ENCODE measurements around the gene CLIC1. TPM values are rescaled to one million over a fixed set of nuclear protein-coding genes. Genes with fewer than 3 reads are reported as not detected.
A peak's percentile ranks its signal among the peaks of the same experiment; 100 is the strongest.

Gene CLIC1
- total RNA-seq, 1 donor, result 701 TPM

DNA sequence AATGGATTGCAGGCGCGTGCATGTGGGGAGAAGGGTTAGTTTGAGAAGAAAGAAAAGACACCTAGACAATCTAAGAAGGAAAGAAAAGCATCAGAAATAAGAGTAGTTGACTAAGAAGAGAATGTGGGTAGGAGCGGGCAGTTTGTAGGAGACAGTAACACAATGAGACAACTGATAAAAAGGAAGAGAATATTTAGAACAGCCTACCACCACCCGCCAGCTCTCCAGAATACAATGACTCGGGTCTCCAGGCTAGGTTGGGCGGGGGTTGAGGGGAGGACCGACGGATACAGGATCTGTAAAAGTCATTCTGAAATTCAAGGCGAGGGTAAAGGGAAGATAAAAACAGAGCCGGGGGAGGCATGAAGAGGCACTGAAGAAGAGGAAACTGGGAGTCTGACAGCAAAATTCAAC, 33.9 kb downstream of the CLIC1 start:
- TF ChIP-seq, protein P1, sequence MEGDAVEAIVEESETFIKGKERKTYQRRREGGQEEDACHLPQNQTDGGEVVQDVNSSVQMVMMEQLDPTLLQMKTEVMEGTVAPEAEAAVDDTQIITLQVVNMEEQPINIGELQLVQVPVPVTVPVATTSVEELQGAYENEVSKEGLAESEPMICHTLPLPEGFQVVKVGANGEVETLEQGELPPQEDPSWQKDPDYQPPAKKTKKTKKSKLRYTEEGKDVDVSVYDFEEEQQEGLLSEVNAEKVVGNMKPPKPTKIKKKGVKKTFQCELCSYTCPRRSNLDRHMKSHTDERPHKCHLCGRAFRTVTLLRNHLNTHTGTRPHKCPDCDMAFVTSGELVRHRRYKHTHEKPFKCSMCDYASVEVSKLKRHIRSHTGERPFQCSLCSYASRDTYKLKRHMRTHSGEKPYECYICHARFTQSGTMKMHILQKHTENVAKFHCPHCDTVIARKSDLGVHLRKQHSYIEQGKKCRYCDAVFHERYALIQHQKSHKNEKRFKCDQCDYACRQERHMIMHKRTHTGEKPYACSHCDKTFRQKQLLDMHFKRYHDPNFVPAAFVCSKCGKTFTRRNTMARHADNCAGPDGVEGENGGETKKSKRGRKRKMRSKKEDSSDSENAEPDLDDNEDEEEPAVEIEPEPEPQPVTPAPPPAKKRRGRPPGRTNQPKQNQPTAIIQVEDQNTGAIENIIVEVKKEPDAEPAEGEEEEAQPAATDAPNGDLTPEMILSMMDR (IDR thresholded peaks at IDR 0.05; ENCODE audit: insufficient read depth, low read depth, low read length), result no peak
- peak; percentile 34 for DNase-seq (ENCODE audit: low read depth)
- H3K4me3 ChIP-seq (ENCODE audit: low read depth, low read length), result peak overlapping the region; percentile 99

DNA sequence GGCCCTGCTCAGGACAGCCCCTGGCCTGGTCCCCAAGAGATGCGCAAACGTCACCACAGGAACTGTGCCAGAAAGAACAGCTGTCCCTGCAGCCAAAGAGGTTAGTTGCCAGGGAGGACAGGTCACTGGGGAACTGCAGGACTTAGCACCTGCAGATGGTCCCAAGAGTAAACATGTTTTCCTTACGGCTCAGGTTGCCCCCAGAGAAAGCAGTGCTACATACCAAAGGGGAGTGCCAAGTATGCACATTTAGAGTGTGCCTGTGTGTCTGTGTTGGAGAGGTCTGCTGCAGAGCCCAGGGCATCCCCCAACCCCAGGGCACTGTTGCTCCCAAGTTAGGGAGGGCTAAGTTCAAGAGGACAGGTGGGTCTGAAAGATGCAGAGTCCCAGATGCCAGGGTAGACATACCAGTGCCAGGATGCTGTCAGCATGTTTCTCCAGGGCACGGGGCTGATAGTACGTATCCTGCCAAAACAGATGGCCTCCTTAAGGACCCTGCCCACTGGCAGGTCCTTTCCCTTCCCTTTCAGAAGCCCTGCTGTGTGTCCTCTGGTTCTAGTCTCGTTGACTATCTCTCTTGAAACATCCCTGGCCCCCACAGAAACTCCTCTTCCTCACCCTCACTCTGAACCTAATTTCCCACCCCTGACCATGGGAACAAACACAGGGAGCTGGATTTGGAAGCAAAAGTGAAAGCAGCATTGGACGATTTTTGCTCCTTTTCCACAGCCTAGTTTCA, 34.5 kb downstream of the CLIC1 start:
- peak overlapping the region; percentile 99 for H3K4me3 ChIP-seq (ENCODE audit: low read depth, low read length)
- DNase-seq (ENCODE audit: low read depth), result peak; percentile 68
- TF ChIP-seq, protein P1 (IDR thresholded peaks at IDR 0.05; ENCODE audit: insufficient read depth, low read depth, low read length), result no peak

DNA sequence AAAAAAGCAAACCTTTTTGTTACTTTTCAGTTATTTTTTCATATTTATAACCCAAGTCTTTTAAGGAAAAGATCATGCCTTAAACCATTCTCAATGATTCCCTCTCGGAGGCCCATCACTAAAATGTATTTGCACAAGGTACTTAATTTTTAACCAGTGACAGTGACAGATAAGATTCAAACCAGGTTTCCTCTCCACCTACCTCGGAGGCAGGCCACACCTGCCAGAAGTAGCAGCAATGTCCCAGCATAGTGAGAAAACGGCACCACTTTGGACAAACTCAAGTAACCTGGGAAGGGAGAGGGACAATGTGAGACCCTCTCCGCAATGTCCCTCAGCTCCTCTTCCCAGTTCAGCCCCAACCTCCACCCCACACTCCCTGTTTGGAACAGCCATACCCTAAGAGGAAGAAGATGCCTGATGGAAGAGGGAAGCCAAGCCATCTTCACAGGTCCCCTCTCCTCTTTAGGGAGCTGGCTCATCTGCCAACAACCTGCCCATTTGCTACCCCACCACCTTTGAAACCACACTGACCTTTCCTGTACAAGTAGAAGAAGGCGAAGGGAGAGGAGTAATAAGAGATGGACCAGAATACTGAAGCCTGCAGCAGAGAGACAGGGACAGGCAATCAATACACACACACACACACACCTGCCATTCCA, 35.5 kb downstream of the CLIC1 start:
- TF ChIP-seq, protein P1 (IDR thresholded peaks at IDR 0.05; ENCODE audit: insufficient read depth, low read depth, low read length), result no peak
- no peak overlapping the region for H3K4me3 ChIP-seq (ENCODE audit: low read depth, low read length)
- no peak for DNase-seq (ENCODE audit: low read depth)

DNA sequence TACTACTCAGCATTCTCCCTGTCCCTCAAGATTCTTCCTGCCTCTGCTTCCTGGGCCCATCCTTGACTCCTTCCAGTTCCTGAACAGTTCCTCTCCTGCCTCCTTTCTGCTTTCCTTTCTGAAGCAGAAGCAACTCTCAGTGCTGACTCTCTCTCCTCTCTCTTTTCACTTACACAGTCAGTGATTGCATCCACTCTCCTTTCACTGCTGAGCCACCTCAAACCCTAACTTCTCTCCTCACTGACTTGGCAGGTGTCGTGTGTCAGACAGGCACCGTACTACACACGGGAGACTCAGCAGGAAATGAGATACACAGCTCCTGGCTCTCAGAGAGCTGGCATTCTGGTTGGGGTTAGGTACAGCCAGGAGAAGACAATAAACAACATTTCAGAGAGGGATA, 38.8 kb downstream of the CLIC1 start:
- DNase-seq (ENCODE audit: low read depth), result no peak
- TF ChIP-seq, protein P1 (IDR thresholded peaks at IDR 0.05; ENCODE audit: insufficient read depth, low read depth, low read length), result no peak
- H3K4me3 ChIP-seq (ENCODE audit: low read depth, low read length), result no peak overlapping the region

DNA sequence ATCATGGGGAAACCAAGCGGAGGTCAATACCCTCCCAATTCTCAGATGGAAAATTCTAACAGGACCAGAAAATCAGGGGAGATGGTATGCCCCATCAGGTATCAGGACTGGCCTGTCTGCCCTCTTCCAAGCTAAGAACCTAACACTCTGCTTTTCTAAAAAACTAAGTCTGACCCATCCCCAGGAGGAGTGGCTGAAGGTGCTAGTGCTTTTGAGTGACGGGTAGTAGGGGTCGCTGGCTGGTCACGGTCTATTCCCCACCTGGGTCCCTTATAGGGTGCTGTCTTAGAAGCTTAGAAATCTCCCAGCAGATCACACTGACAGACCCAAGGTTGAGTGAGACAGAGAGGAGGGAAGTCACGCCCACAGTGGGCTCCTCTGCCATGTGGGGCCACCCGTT, 42.8 kb downstream of the CLIC1 start:
- no peak for DNase-seq (ENCODE audit: low read depth)
- TF ChIP-seq, protein P1 (IDR thresholded peaks at IDR 0.05; ENCODE audit: insufficient read depth, low read depth, low read length), result no peak
- H3K4me3 ChIP-seq (ENCODE audit: low read depth, low read length), result no peak overlapping the region

DNA sequence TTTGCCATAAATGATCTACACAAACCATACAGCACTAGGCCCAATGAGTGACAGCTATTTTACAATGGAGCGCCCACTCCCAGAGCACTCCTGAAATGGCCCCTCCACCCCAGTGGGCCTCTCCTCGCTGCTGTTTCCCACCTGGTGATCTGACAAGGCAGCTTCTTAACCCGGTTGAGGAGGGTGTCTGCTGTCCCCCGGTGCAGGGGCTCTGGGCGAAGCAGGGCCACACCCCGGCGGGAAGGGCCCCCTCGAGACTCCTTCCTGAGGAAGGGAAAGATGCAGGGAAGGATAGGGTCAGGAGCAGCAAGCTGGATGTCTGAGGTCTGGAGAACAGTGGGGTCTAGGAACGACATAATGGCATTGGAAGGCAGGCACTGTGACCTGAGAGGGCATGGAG, 43.4 kb downstream of the CLIC1 start:
- DNase-seq (ENCODE audit: low read depth), result no peak
- TF ChIP-seq, protein P1 (IDR thresholded peaks at IDR 0.05; ENCODE audit: insufficient read depth, low read depth, low read length), result no peak
- H3K4me3 ChIP-seq (ENCODE audit: low read depth, low read length), result no peak overlapping the region
